ENCODE results near the gene DPT.

GRCh38 chr1:168725060-168725459 is 3.9 kb downstream of the DPT start:
- TF ChIP-seq CTCF (IDR thresholded peaks at IDR 0.05) (no peak), RAD21 (IDR thresholded peaks at IDR 0.05; ENCODE audit: low read length) (no peak), EP300 (IDR thresholded peaks at IDR 0.05; ENCODE audit: borderline replicate concordance in 1 of 2, low read depth in 1 of 2, low read length in 1 of 2) (no peak), POLR2AphosphoS5 (IDR thresholded peaks at IDR 0.05; ENCODE audit: low read depth, low read length) (no peak), EZH2phosphoT487 (IDR thresholded peaks at IDR 0.05; ENCODE audit: borderline replicate concordance, low read depth) (no peak), SIN3A (IDR thresholded peaks at IDR 0.05; ENCODE audit: borderline replicate concordance, low read depth, low read length) (no peak), TAF1 (IDR thresholded peaks at IDR 0.05; ENCODE audit: borderline replicate concordance, low read depth, low read length) (no peak)

All from SK-N-SH (cell line).